Stimulated activated CD8-positive, alpha-beta memory T cell treated with anti-CD3 and anti-CD28 coated beads, Interleukin-12 subunit alpha, Interleukin-12 subunit beta, amount 100 ng/mL, for 1 hour (primary cell): ENCODE data around the gene GNA15.
"Not testable (repeated sequence)": the region's sequence is repeated elsewhere in the genome, so short reads cannot be mapped to it uniquely, and the experiment has no call there.

Source experiments
- DNase-seq: peaks from one replicate; pipeline ENCODE4 v3.0.0-alpha.2; 2020; ENCODE audit warnings: low read depth

GNA15 gene

GRCh38 chr19:3190921-3191805 lies 55.3 kb downstream of the GNA15 start:
- DNase-seq: no peak

- not testable (repeated sequence) for DNase-seq
These were observed 55.9 kb downstream of the GNA15 start for GRCh38 chr19:3191806-3192104.

GRCh38 chr19:3192228-3192635 lies 56.4 kb downstream of the GNA15 start:
- DNase-seq: no peak

DNA sequence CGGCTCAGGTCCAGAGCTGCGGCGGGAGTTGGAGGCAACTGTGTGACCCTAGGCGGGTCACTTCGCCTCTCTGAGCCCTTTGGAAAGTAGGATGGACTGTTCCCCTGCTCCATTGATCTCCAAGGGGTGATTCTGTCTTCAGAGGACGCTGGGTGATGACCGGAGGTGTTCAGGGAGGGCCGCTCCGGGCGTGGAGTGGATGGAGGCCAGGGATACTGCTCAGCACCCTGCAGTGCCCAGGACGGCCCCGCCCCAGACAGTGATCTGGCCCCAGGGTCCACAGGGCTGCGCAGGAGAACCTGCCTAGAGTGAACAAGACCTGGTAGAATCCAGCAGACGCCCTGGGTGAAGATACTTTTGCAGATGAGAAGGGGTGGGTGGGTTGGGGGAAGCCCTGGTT lies 56.9 kb downstream of the GNA15 start:
- no peak for DNase-seq

DNA sequence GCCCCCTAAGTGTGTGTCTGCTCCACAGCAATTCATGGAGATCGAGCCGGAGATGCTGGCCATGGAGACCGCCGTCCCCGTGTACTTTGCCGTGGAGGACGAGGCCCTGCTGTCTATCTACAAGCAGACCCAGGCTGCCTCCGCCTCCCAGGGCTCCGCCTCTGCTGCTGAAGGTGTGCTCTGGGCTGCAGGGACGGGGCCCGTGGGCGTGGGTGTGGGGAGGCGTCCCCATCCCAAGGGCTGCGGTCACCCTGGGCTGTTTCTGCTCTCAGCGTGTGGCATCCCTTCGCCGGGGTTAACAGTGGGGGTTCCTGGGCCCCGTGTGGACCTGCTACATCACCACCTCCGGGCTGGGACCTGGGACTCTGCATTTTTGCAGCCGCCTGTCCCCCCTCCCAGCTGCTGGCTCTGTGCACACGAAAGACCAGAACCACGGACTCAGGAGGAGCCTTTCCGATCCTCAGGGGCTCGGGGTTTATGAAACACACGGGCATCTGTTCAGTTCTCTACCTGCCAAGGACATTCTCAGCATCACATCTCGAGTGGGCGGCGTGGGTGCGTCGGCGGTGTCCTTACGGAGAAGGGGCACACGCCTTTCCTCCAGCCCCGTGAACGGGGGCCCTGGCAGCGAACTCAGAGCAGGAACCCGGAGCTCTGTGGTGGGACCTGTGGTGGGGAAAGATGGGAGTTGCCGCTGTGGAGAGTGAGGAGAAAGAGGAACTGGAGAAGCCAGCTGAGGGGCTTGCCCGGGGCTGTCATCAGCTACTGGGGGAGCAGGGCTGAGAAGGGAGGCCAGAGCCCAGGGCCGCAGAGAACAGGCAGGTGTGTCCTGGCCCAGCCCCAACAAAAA lies 57.6 kb downstream of the GNA15 start:
- DNase-seq: no peak

GRCh38 chr19:3194106-3195087 lies 58.6 kb downstream of the GNA15 start:
- DNase-seq: no peak

GRCh38 chr19:3196064-3196932 lies 60.5 kb downstream of the GNA15 start:
- DNase-seq: no peak

DNA sequence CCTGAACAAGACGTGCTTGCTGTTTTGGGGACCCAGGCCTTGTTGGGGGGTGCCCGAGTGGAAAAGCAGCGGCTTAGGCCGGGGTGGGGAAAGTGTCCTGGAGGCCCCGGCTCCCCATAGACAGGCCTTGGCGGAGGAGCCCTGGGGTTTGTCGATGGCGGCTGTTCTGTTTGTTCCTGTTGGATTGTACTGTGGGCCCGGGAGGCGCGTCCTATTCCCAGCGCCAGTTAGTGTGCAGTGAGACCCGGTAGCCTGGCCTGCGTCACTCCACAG lies 61.0 kb downstream of the GNA15 start:
- DNase-seq: no peak

GRCh38 chr19:3198901-3199700 lies 63.3 kb downstream of the GNA15 start:
- DNase-seq: no peak

DNA sequence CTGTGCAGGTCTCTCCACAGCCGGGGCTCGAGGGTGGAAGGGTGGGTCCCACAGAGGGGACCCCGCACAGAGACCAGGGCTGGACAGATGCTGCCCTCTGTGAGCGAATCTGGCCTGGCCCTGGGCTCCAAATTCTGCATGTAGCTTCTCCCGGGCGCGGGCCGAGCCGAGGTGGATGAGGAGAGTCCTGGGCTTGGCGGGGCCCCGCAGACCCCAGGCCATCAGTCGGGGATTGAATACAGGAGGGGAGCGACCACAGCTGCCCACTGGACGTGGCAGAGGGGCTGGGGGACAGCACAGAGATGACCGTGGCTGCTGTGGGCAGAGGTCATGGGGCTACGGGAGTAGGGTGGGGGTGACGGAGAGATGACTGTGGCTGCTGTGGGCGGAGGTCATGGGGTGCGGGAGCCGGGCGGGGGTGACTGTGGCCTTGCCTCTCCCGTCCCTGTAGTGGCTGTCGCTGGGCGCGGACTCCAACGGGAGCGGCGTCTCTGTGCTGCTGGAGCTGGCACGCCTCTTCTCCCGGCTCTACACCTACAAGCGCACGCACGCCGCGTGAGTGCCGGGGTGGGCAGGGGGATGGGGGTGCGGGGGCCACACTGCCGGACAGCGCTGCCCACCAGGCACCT lies 65.4 kb downstream of the GNA15 start:
- no peak for DNase-seq

DNA sequence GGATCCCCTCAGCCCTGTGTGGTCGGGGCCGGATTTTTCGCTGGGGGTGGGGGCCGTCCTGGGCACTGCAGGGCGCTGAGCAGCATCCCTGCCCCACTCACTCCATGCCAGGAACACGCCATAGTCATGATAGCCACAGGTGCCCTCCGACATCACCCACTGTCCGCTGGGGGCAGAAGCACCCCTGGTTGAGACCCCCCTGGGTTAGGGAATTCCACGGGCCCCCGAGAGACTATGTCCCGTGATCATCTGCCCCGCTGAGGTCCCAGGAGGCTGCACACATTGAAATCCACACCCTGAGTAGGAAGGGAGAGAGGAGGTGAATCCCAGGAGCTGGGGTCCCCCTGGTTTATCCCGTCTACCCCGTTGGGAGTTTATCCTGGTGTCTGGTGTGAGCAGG lies 66.1 kb downstream of the GNA15 start:
- DNase-seq: no peak

GRCh38 chr19:3202346-3202745 lies 66.5 kb downstream of the GNA15 start:
- DNase-seq: no peak

- not testable (repeated sequence) for DNase-seq
These were observed 67.1 kb downstream of the GNA15 start for GRCh38 chr19:3202895-3203294.

DNA sequence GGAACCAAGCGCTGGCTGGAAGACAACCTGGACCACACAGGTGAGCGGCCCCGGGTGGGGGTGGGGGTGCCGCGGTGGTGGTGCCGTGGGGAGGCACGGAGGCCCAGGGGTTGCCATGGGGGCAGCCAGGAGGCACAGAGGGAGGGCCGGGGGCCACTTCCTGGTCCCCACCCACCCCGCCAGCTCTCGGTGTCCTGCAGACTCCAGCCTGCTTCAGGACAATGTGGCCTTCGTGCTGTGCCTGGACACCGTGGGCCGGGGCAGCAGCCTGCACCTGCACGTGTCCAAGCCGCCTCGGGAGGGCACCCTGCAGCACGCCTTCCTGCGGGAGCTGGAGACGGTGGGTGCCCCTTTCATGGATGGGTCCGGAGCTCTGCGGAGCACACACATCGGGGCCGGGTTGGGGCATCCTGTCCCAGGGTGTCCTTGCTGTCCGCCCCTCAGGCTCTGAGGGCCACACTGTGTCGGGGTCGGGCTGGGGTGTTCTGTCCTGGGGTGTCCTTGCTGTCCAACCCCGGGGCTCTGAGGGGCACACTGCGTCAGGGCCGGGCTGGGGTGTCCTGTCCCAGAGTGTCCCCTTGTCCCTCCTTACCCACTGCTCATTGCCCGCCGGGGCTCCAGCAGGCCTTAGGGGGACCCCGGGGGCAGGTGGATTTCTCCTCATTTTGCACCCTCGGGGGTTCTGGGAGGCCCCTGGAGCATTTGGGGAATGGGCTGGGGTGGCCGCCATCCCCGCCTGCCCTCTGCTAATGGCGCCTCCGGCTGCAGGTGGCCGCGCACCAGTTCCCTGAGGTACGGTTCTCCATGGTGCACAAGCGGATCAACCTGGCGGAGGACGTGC lies 68.2 kb downstream of the GNA15 start:
- no peak for DNase-seq

GRCh38 chr19:3204646-3205275 lies 68.9 kb downstream of the GNA15 start:
- DNase-seq: no peak

DNA sequence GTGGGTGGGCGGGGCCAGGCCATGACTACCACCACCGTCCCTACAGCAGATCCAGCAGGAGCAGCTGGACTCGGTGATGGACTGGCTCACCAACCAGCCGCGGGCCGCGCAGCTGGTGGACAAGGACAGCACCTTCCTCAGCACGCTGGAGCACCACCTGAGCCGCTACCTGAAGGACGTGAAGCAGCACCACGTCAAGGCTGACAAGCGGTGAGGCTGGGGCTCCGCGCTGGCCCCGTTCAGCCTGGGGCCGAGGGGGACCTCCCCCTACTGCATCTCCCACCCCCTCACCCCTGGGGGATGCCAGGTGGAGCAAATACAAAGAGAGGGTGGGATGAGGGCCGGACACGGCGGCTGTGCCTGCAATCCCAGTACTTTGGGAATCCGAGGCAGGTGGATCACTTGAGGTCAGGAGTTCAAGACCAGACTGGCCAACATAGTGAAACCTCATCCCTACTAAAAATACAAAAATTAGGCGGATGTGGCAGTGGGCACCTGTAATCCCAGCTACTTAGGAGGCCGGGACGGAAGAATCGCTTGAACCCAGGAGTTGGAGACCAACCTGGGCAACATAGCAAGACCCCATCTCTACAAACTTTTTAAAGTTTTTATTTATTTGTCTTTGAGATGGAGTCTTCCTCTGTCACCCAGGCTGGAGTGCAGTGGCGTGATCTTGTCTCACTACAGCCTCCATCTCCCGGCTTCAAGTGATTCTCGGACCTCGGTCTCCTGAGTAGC lies 70.6 kb downstream of the GNA15 start:
- DNase-seq: no peak

DNA sequence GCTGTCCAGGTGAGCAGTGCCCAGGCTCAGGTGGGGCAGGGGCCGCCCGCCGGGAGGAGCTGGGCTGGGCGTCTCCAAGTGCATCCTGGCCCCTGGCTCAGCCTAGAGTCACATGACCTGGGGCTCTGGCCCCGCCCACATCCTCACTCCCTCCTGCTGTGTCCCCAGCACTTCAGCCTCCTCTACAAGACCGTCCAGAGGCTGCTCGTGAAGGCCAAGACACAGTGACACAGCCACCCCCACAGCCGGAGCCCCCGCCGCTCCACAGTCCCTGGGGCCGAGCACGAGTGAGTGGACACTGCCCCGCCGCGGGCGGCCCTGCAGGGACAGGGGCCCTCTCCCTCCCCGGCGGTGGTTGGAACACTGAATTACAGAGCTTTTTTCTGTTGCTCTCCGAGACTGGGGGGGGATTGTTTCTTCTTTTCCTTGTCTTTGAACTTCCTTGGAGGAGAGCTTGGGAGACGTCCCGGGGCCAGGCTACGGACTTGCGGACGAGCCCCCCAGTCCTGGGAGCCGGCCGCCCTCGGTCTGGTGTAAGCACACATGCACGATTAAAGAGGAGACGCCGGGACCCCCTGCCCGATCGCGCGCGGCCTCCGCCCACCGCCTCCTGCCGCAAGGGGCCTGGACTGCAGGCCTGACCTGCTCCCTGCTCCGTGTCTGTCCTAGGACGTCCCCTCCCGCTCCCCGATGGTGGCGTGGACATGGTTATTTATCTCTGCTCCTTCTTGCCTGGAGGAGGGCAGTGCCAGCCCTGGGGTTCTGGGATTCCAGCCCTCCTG lies 71.8 kb downstream of the GNA15 start:
- DNase-seq: no peak
